Mammary microvascular endothelial cell (primary cell): ENCODE measurements around the gene GRAMD2A. TPM values are rescaled to one million over a fixed set of nuclear protein-coding genes. Genes with fewer than 3 reads are reported as not detected.

Source experiments
- total RNA-seq: library from RNA; depleted of rRNA; stranded (reverse); fragments of >200 nt; gene quantifications from 2 replicates; pipeline ENCODE4 v1.2.3, GENCODE V29; 2015

The GRAMD2A gene
- total RNA-seq, result 0.20 and 0.47 TPM in 2 replicates

DNA sequence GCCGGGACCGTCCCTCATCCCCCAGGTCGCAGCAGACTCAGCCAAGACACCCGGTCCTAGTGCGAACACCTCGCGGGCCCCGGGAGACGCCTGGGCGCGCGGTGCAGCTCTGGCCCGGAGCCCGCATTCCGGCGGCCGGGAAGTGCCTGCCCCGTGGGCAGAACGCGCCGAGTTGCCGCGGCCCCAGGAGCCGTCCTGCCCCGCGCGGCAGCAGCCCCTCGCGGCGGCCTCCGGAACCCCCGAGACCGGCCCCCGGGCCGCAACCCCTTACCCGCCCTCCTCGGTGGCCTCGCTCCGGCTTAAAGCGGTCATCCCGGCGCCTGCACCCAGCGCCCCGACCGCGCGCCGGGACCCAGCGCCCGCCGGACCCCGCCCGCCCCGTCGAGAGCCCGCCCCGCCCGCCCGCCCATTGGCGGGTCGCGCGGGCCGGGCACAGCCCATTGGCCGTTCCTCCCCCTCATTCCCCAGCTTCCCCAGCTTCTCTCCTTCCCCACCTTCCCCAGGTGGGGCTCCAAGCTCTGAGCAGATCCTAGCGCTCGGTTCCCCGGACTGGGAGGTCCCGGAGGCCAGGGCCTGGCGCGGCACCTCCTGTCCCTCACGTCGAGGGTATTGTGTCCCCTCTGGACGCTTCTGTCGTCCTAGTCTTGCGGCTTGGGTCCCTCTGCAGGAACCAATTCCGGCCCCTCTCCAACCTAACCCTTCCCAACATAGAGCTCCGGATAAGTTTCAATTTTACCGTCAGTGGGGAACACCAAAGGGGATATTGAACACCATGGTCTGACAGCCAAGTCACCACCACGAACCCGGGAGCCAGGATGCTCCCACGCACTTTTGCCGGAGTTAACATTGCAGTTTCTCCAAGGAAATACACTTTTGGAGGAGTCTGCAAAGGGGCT lies at the start of gene GRAMD2A:
GRAMD2A (minus strand) TSS at position 328 of the 896 bp plus-strand sequence.

DNA sequence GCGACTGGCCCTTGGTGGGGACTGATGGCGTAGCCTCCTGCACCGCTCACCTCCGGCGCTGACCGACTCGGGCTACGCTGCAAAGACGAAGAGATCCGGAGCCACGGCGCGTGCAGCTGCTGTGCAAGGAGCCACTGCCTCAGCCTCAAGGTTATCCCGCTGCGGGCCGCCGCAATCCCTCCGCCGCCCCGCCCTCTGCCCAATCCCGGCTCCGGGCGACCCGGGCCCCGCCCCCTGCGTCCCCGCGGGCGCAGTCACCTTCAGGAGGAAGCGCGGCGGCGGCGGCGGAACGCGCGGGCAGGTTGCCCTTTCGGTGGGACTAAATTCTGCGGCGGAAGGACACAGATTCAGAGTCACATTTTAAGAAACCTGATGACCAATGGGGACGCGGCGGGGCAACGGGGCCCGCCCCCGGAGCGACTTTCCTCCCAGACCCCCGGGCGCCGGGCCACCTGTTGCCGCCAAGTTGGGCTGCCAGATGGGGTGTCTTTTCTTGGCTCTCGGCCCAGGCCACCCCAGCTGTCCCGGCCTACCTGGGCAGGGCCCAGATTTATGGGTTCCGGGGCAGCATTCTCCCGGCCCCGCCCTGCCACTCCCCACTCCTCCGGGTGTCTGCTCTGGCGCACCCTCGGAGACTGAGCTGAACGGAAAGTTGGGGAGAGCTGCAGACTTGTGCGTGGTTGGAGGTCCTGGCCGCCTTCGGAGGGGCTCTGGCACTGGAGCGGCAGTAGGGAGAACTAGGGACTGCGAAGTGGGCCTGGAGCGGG lies 33.7 kb upstream of the GRAMD2A start, which contains the start of gene PKM:
PKM (minus strand) TSS at position 125 of the 767 bp plus-strand sequence. CDS start 12,093 bp downstream, outside the sequence.

DNA sequence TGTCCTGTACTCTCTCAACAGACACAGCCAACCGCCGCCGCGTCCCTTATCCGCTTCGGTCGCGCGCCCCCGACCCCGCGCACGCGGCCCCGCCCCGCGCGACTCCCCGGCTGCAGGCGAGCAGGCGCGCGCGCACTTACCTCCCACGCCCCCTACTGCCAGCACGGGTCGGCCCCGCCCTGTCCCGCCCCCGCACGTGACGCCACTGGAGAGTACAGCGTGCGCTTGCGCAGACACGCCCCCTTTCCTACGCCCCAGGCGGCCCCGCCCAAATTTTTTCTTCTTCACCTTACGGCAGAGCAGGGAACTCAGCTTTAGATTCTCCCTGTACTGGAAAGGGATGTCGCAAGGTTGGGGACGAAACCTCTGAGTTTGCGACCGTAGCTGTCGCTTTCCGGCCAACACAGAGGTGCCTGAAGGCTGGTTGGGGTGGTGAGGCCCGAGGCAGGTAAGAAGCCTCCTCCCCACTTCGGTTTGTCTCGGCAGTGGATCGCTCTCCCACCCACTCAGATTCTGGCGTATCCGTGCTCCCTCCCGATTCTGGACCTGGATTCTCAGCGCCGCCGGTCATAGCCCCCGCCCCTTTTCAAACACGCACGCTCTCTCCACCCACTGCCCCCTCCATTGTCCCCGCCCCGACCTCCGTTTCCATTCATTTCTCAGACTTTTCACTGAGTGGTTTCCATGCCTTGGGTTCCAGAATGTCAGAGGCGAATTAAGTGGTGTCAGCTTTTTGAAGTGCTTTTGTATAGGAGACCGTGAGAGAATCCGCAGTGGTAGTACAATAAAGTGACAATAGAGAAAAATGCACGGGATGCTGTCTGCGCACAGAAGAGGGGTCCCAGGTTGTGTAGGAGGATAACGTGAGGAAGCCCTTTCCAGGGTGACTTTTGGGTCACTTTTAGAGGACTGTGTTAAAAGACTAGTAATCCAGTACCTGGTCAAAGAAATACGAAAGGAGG lies 79.3 kb downstream of the GRAMD2A start, which contains the start of the genes MYO9A and SENP8:
MYO9A (minus strand) TSS at position 134 of the 962 bp plus-strand sequence. CDS start 71,587 bp downstream, outside the sequence.
SENP8 (plus strand) TSS at position 387 of the 962 bp plus-strand sequence. CDS start 21,221 bp downstream, outside the sequence.

Other genes with a start within 250 kb of the GRAMD2A start
- gene MYO9A, start 79.6 kb downstream of the GRAMD2A start, total RNA-seq, result 13.4 and 14.8 TPM in 2 replicates
- 1.2 and 1.3 TPM in 2 replicates for gene SENP8, start 79.4 kb downstream of the GRAMD2A start, total RNA-seq
- gene PKM, start 33.4 kb upstream of the GRAMD2A start, total RNA-seq, result 1,384 and 1,401 TPM in 2 replicates
- gene PARP6, start 74.8 kb upstream of the GRAMD2A start, total RNA-seq, result 10.6 and 14.3 TPM in 2 replicates
- gene CELF6, start 122.4 kb upstream of the GRAMD2A start, total RNA-seq, result 0.13 TPM in 1 of 2 replicates, not detected in the other
- gene HEXA, start 178.2 kb upstream of the GRAMD2A start, total RNA-seq, result 61.6 and 72.6 TPM in 2 replicates
- gene TMEM202, start 200.5 kb upstream of the GRAMD2A start, total RNA-seq, result not detected in 2 replicates